Loucy (cell line): ENCODE data around the gene ARHGEF12.

ENCODE experiments used
- H2AFZ ChIP-seq: fragments of 200-600 bp; sonication (generic); 2 replicates; pipeline ENCODE4 v1.6.0; 2016; ENCODE audit warnings: antibody characterized with exemption, mild to moderate bottlenecking, low read length, moderate library complexity
- H3F3A ChIP-seq: fragments of 200-600 bp; 2 replicates; pipeline ENCODE4 v1.6.0; 2016; ENCODE audit warnings: antibody characterized with exemption, low read depth, mild to moderate bottlenecking
- H3K27me3 ChIP-seq: fragments of 200-600 bp; sonication (generic); 2 replicates; pipeline ENCODE4 v1.6.1; 2014; ENCODE audit warnings: low read length, mild to moderate bottlenecking; ENCODE audit not compliant: insufficient read depth, poor library complexity, severe bottlenecking
- H3K36me3 ChIP-seq: fragments of 200-600 bp; sonication (generic); 2 replicates; pipeline ENCODE4 v1.6.1; 2016; ENCODE audit warnings: low read length; ENCODE audit not compliant: insufficient read depth
- H3K4me1 ChIP-seq: fragments of 200-600 bp; sonication (generic); 2 replicates; pipeline ENCODE4 v1.5.1; 2014; ENCODE audit warnings: low read length, mild to moderate bottlenecking; ENCODE audit not compliant: insufficient read depth, poor library complexity, severe bottlenecking
- H3K4me2 ChIP-seq: fragments of 200-600 bp; sonication (generic); 2 replicates; pipeline ENCODE4 v1.6.0; 2014; ENCODE audit warnings: antibody characterized with exemption, low read length, low read depth, mild to moderate bottlenecking; ENCODE audit not compliant: poor library complexity, severe bottlenecking
- H3K4me3 ChIP-seq: fragments of 200-600 bp; sonication (generic); 2 replicates; pipeline ENCODE4 v1.5.1; 2014; ENCODE audit warnings: low read length, mild to moderate bottlenecking, mixed read lengths; ENCODE audit not compliant: poor library complexity, severe bottlenecking
- H3K79me2 ChIP-seq: fragments of 200-600 bp; sonication (generic); 2 replicates; pipeline ENCODE4 v1.6.1; 2014; ENCODE audit warnings: low read length; ENCODE audit not compliant: insufficient read depth
- H3K9ac ChIP-seq: fragments of 200-600 bp; sonication (generic); 2 replicates; pipeline ENCODE4 v1.6.0; 2014; ENCODE audit warnings: mild to moderate bottlenecking, low read depth, low read length, moderate library complexity; ENCODE audit not compliant: poor library complexity, severe bottlenecking
- H3K9me2 ChIP-seq: fragments of 200-600 bp; sonication (generic); replicated peaks from 2 replicates; pipeline ENCODE4 v1.6.1; 2016; ENCODE audit warnings: low read depth, low read length, mixed read lengths
- H3K9me3 ChIP-seq: fragments of 200-600 bp; sonication (generic); 2 replicates; pipeline ENCODE4 v1.6.1; 2014; ENCODE audit warnings: mild to moderate bottlenecking, antibody characterized with exemption, low read length, low read depth; ENCODE audit not compliant: insufficient read depth
- H4K20me1 ChIP-seq: fragments of 200-600 bp; sonication (generic); 2 replicates; pipeline ENCODE4 v1.6.0; 2014; ENCODE audit warnings: antibody characterized with exemption, low read length, mild to moderate bottlenecking; ENCODE audit not compliant: insufficient read depth, poor library complexity, severe bottlenecking
- EZH2phosphoT487 ChIP-seq: fragments of 200-600 bp; IDR thresholded peaks from 2 replicates; pipeline ENCODE4 v1.6.1; 2018; ENCODE audit warnings: antibody characterized with exemption, mild to moderate bottlenecking, moderate library complexity, borderline replicate concordance
- TF ChIP-seq, protein P1 (sequence below): fragments of 200-600 bp; sonication (generic); conservative IDR thresholded peaks from 2 replicates; pipeline ENCODE4 v1.5.1; 2014; ENCODE audit warnings: mild to moderate bottlenecking, antibody characterized with exemption, low read length

Gene ARHGEF12

DNA sequence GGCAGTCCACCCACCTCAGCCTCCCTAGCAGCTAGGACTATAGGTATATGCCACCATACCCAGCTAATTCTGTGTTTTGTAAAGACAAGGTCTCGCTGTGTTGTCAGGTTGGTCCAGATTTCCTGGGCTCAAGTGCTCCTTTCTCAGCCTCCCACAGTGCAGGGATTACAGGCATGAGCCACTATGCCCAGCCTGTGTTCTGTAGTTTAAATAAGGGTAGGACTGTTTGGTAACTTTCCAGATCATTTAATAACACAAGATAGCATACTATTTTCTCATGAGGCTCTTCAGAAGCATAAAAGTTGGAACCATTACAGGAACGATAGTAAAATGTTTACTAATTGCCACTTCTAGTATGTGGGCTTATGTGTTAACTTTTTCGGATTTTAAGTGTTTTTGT, 137.3 kb downstream of the ARHGEF12 start:
- Histone ChIP-seq H3K4me3 (no peak overlapping the region), H3F3A (no peaks in the 10 kb centered on the region), H3K27me3 (peaks cover 5% of the 10 kb centered on the region), H3K9ac (no peak overlapping the region), H3K4me1 (no peaks in the 10 kb centered on the region), H3K4me2 (no peak overlapping the region), H2AFZ (no peak overlapping the region), H3K9me2 (no peaks in the 10 kb centered on the region), H3K36me3 (no peaks in the 10 kb centered on the region), H4K20me1 (no peaks in the 10 kb centered on the region), H3K9me3 (no peaks in the 10 kb centered on the region), H3K79me2 (no peaks in the 10 kb centered on the region)
- TF ChIP-seq, protein P1, sequence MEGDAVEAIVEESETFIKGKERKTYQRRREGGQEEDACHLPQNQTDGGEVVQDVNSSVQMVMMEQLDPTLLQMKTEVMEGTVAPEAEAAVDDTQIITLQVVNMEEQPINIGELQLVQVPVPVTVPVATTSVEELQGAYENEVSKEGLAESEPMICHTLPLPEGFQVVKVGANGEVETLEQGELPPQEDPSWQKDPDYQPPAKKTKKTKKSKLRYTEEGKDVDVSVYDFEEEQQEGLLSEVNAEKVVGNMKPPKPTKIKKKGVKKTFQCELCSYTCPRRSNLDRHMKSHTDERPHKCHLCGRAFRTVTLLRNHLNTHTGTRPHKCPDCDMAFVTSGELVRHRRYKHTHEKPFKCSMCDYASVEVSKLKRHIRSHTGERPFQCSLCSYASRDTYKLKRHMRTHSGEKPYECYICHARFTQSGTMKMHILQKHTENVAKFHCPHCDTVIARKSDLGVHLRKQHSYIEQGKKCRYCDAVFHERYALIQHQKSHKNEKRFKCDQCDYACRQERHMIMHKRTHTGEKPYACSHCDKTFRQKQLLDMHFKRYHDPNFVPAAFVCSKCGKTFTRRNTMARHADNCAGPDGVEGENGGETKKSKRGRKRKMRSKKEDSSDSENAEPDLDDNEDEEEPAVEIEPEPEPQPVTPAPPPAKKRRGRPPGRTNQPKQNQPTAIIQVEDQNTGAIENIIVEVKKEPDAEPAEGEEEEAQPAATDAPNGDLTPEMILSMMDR, result no peak
- no peak for TF ChIP-seq EZH2phosphoT487

DNA sequence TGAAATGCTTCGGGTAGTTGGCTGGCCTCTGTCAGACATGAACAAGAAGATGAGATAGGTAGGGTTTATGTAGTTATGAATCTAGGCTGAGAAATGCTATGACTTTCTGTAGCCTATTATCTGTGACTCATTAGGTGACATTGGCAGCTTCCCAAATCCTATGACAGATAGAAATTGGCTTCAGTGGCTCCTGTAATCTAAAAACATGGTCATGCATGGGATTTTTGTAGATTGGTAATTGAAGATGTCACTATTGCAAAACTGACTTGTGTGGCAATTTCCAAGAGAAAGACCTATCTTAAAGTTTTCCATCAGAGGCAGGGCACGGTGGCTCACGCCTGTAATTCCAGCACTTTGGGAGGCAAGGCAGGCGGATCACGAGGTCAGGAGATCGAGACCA, 145.9 kb downstream of the ARHGEF12 start:
- H3F3A ChIP-seq, result no peaks in the 10 kb centered on the region

DNA sequence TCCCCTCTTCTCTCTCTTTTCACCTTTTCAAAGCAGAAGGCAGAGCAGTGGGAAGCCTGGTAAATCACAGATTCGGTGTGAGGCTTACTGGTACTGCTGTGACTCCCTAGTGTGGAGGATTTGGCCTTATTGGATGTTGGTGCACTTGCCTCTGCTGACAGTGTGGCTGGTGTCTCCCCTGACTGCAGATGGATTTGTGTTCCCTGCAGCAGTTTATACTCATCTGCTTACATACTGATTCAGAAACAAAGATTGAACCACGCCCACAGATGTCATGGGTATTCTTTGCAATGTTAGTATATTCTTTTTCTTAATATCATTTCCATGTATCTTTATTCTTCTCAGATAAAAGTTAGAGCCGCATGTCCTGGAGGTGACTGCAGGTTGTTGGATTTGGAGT, 148.5 kb downstream of the ARHGEF12 start:
- no peak overlapping the region for H3K4me3 ChIP-seq
- H3K36me3 ChIP-seq, result no peaks in the 10 kb centered on the region
- H2AFZ ChIP-seq, result no peak overlapping the region
- no peak overlapping the region for H3K4me2 ChIP-seq
- H3K9me3 ChIP-seq, result no peaks in the 10 kb centered on the region
- no peaks in the 10 kb centered on the region for H3K4me1 ChIP-seq
- no peaks in the 10 kb centered on the region for H3F3A ChIP-seq
- no peaks in the 10 kb centered on the region for H4K20me1 ChIP-seq
- H3K79me2 ChIP-seq, result no peaks in the 10 kb centered on the region
- H3K9ac ChIP-seq, result no peak overlapping the region
- peaks cover 6% of the 10 kb centered on the region for H3K27me3 ChIP-seq
- no peak for TF ChIP-seq EZH2phosphoT487
- TF ChIP-seq, protein P1, result no peak
- H3K9me2 ChIP-seq, result no peaks in the 10 kb centered on the region

More for the DNA sequence above, 145.9 kb downstream of the ARHGEF12 start:
- TF ChIP-seq, protein P1, result no peak
- no peak for TF ChIP-seq EZH2phosphoT487
- H3K27me3 ChIP-seq, result peaks cover 6% of the 10 kb centered on the region
- no peaks in the 10 kb centered on the region for H3K36me3 ChIP-seq
- no peaks in the 10 kb centered on the region for H4K20me1 ChIP-seq
- H3K4me2 ChIP-seq, result no peak overlapping the region
- H2AFZ ChIP-seq, result no peak overlapping the region
- no peak overlapping the region for H3K4me3 ChIP-seq
- H3K9me3 ChIP-seq, result no peaks in the 10 kb centered on the region
- H3K9ac ChIP-seq, result no peak overlapping the region
- H3K79me2 ChIP-seq, result no peaks in the 10 kb centered on the region
- H3K4me1 ChIP-seq, result no peaks in the 10 kb centered on the region
- no peaks in the 10 kb centered on the region for H3K9me2 ChIP-seq
